Stomach (tissue), 9 donors: Measurements from ENCODE around the gene PLCXD3. TPM values are rescaled to one million over a fixed set of nuclear protein-coding genes. Genes with fewer than 3 reads are reported as not detected.
A peak's percentile ranks its signal among the peaks of the same experiment; 100 is the strongest.

Source experiments
- DNase-seq, 2 donors: peaks; one replicate each; pipeline versions ENCODE4 v3.0.0 to v3.0.0-alpha.2; 2013 to 2019
- H3K27ac ChIP-seq, 5 donors: fragments of 200-600 bp in 4 of 5; sonication (generic) in 4 of 5; one replicate each; pipeline ENCODE4 v1.5.1; 2013 to 2019; ENCODE audit warnings: mild to moderate bottlenecking in 1 of 5, moderate library complexity in 1 of 5
- H3K27me3 ChIP-seq, 3 donors: fragments of 200-600 bp; sonication (generic); one replicate each; pipeline ENCODE4 v1.5.1; 2017 to 2019; ENCODE audit warnings: mixed run types in 1 of 3
- H3K36me3 ChIP-seq, 4 donors: fragments of 200-600 bp; sonication (generic); 1 replicate in 3 of 4; 2 replicates in 1 of 4; pipeline ENCODE4 v1.5.1; 2016 to 2019
- H3K4me1 ChIP-seq, 4 donors: fragments of 200-600 bp; sonication (generic); one replicate each; pipeline ENCODE4 v1.5.1; 2016 to 2019
- H3K4me3 ChIP-seq, 4 donors: fragments of 200-600 bp; sonication (generic) in 3 of 4; one replicate each; pipeline ENCODE4 v1.5.1; 2016 to 2019; ENCODE audit warnings: mild to moderate bottlenecking in 1 of 4
- H3K9me3 ChIP-seq, 4 donors: fragments of 200-600 bp; sonication (generic); one replicate each; pipeline ENCODE4 v1.5.1; 2016 to 2019
- EP300 ChIP-seq: sonication (generic); formaldehyde crosslinking; IDR thresholded peaks from one replicate; pipeline ENCODE4 v1.6.1; 2017; ENCODE audit warnings: antibody characterized with exemption
- POLR2A ChIP-seq, 4 donors: fragments of 450-650 bp; IDR thresholded peaks; one replicate each; pipeline ENCODE4 v1.6.1; 2016; ENCODE audit warnings: antibody characterized with exemption in 4 of 4, control low read depth in 2 of 4, mild to moderate bottlenecking in 1 of 4, moderate library complexity in 1 of 4
- POLR2AphosphoS5 ChIP-seq, 3 donors: sonication (generic); formaldehyde crosslinking; IDR thresholded peaks; one replicate each; pipeline ENCODE4 v1.6.1; 2016; ENCODE audit warnings: antibody characterized with exemption in 3 of 3
- WGBS, 5 donors: extraction: QIAGEN DNeasy Blood & Tissue Kit in 3 of 5; methylation state at CpG; one replicate each; pipeline versions ENCODE4 v1.1.5 to v1.1.7; 2013 to 2018; 5-methylcytosine and 5-hydroxymethylcytosine counted together
- intact Hi-C: fragments of 100-400 bp; cut with DNase I; formaldehyde crosslinking; loops from one replicate; pipeline ENCODE4 v1.15.1; 2023; ENCODE audit warnings: low total_unique reads
- polyA plus RNA-seq, 3 donors: library from polyadenylated mRNA; stranded (reverse); fragments of 200-250 nt; gene quantifications; one replicate each; pipeline ENCODE4 v1.2.3, GENCODE V29; 2013
- total RNA-seq, 5 donors: library from RNA; depleted of rRNA; stranded (reverse); fragments of >200 nt; gene quantifications; one replicate each; pipeline versions ENCODE4 v1.1.0 to v1.2.3, GENCODE V29; 2014 to 2016
- TF ChIP-seq, protein P1 (sequence below), 7 experiments: fragments of 450-650 bp in 4 of 7; fragments of 200-600 bp in 3 of 7; sonication (generic) in 3 of 7; IDR thresholded peaks; one replicate each; pipeline ENCODE4 v1.5.1; 2016 to 2019; ENCODE audit warnings: antibody characterized with exemption in 7 of 7, control low read depth in 2 of 7, mild to moderate bottlenecking in 1 of 7
- donor health status: healthy with polysubstance abuse.
- donor health status: Bipolar disorder and iron deficiency.
- donor health status: healthy.

Gene PLCXD3
- total and polyA plus RNA-seq, 8 donors: 1.2 to 3.5 (median 2.6) TPM; not detected in 1

DNA sequence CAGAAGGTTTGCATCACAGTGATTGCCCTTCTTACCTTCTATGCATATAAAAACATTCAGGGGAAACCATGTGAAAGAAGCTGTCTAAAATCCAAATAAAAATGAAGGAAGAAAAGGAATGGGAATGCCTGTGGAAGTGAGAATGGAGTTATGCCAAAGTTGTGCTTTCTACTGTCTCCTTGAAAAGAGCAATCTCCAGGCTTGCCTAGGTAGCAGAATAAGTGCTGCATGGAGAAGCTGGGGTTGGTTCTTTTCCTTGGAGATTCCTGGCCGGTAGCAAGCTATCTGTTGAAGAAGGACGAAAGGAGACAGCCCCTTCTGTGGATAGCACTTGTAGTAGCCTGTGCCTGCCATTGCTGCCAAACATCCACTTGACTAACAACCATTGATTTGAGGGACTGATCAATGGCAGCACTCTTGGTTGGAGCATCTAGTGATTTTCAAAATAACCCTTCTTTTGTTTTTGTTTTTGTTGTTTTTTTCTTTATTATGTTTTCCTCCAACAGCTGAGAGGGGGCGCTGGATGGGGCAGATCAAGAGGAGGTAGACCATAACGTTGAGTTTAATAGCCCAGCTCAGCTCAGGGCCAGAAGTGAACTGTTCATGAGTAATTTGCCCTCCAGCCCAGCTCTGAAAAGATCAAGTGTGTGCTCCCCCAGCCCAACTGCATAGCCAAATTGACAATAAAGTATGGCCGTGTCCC is 1.6 kb downstream of the PLCXD3 start:
- 40 to 52% (median 49%) methylated on average over 5 of the region's 5 CpGs for WGBS, 5 donors
- intact Hi-C loops: no loop called here
- no peak overlapping the region for H3K27ac ChIP-seq

DNA sequence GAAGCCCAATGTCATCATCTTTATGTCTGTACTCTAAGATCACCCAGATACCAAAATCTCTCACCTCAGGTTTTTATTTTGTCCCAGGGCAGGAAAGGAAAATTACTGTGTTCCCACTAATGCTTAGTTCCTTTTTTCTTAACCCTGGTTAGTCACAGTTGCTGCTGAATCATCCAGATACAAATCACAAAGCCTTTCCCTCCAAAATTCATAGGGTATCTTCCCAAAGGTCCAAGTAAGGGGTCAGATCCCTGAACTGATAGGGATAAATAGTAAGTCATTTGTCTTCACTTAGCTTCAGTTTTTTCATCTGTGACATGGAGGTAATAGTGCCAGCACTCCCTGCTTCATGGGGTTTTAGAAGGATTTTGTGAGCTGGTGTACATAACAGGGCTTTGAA is 2.2 kb downstream of the PLCXD3 start:
- intact Hi-C loops: no loop called here
- TF ChIP-seq EP300 (no peak), POLR2AphosphoS5 (IDR thresholded peaks at IDR 0.05) (no peak)
- TF ChIP-seq, protein P1, sequence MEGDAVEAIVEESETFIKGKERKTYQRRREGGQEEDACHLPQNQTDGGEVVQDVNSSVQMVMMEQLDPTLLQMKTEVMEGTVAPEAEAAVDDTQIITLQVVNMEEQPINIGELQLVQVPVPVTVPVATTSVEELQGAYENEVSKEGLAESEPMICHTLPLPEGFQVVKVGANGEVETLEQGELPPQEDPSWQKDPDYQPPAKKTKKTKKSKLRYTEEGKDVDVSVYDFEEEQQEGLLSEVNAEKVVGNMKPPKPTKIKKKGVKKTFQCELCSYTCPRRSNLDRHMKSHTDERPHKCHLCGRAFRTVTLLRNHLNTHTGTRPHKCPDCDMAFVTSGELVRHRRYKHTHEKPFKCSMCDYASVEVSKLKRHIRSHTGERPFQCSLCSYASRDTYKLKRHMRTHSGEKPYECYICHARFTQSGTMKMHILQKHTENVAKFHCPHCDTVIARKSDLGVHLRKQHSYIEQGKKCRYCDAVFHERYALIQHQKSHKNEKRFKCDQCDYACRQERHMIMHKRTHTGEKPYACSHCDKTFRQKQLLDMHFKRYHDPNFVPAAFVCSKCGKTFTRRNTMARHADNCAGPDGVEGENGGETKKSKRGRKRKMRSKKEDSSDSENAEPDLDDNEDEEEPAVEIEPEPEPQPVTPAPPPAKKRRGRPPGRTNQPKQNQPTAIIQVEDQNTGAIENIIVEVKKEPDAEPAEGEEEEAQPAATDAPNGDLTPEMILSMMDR (IDR thresholded peaks at IDR 0.05): no peak
- DNase-seq: no peak
- no peaks in the 10 kb centered on the region for H3K9me3 ChIP-seq
- H3K27me3 ChIP-seq: peaks cover 0 to 30% (median 13%) of the 10 kb centered on the region in 3 donors
- H3K36me3 ChIP-seq: no peaks in the 10 kb centered on the region
- no peak overlapping the region for H3K27ac ChIP-seq
- peaks cover 7 to 19% (median 14%) of the 10 kb centered on the region in 4 donors for H3K4me1 ChIP-seq
- no peak overlapping the region for H3K4me3 ChIP-seq

More for the DNA sequence above, 1.6 kb downstream of the PLCXD3 start:
- TF ChIP-seq POLR2AphosphoS5 (IDR thresholded peaks at IDR 0.05): no peak
- TF ChIP-seq EP300: no peak
- TF ChIP-seq POLR2A (IDR thresholded peaks at IDR 0.05): no peak
- TF ChIP-seq, protein P1 (IDR thresholded peaks at IDR 0.05): no peak
- Histone ChIP-seq H3K36me3 (no peaks in the 10 kb centered on the region), H3K27me3 (peaks cover 0 to 30% (median 13%) of the 10 kb centered on the region in 3 donors), H3K9me3 (no peaks in the 10 kb centered on the region), H3K4me3 (peak overlapping the region; percentile 42 to 59 (median 48)), H3K4me1 (peaks cover 7 to 19% (median 14%) of the 10 kb centered on the region in 4 donors)
- peak in 1 of 2 donors; percentile 7 for DNase-seq

DNA sequence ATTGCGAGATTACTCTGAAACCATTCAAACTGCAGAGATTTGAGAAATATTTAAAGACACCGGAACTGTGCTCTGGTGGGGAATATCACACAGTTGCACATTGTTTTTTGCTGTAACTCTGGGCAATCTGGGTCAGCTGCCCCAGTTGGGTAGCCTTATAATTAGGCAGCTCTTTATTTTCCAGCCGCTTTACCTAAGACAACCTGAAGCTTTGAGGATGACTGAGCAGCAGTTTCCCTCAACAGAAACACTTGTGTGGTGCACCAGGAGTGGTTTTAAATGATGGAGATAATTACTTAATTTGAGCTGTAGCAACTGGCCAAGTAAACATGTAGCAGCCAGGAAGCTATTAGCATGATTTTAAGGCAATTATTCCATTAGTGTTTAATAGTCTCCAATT is 2.9 kb downstream of the PLCXD3 start:
- H3K4me1 ChIP-seq: peaks cover 7 to 19% (median 14%) of the 10 kb centered on the region in 4 donors
- H3K4me3 ChIP-seq: no peak overlapping the region
- intact Hi-C loops: no loop called here
- H3K9me3 ChIP-seq: no peaks in the 10 kb centered on the region
- peaks cover 0 to 30% (median 13%) of the 10 kb centered on the region in 3 donors for H3K27me3 ChIP-seq
- H3K36me3 ChIP-seq: no peaks in the 10 kb centered on the region
- TF ChIP-seq, protein P1 (IDR thresholded peaks at IDR 0.05): no peak
- TF ChIP-seq POLR2AphosphoS5 (IDR thresholded peaks at IDR 0.05) (no peak), EP300 (no peak), POLR2A (IDR thresholded peaks at IDR 0.05) (no peak)
- no peak overlapping the region for H3K27ac ChIP-seq
- DNase-seq: no peak
- WGBS, 5 donors: 86 to 93% (median 92%) methylated on average over 3 of the region's 3 CpGs

DNA sequence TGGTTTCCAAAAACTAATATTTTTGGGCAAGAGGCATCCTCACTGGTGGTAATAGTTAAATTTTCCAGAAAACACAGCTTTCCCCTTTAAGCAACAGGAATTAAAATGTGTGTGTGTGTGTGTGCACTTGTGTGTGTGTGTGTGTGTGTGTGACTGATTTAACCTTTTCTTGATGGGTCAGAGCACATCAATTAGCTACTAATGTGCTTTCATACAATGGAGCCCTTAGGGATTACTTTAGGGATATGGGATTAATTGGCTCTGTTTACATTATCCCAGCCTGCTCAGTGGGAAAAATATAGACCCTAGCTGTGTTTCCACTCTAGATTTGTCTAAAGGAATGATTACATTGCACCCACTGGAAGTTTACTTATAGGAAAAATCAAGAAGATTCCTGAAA is 6.5 kb downstream of the PLCXD3 start:
- intact Hi-C loops: no loop called here
- TF ChIP-seq POLR2AphosphoS5 (IDR thresholded peaks at IDR 0.05): no peak
- TF ChIP-seq EP300: no peak
- TF ChIP-seq, protein P1 (IDR thresholded peaks at IDR 0.05): no peak
- no peak for TF ChIP-seq POLR2A (IDR thresholded peaks at IDR 0.05)
- peaks cover 0 to 2% (median 0%) of the 10 kb centered on the region in 3 donors for H3K27me3 ChIP-seq
- no peak overlapping the region for H3K27ac ChIP-seq
- H3K36me3 ChIP-seq: no peaks in the 10 kb centered on the region
- no peaks in the 10 kb centered on the region for H3K4me1 ChIP-seq
- no peak for DNase-seq
- H3K9me3 ChIP-seq: no peaks in the 10 kb centered on the region
- no peak overlapping the region for H3K4me3 ChIP-seq
